Measurements from ENCODE around the gene PEX16. TPM values are rescaled to one million over a fixed set of nuclear protein-coding genes. Genes with fewer than 3 reads are reported as not detected.
A peak's percentile ranks its signal among the peaks of the same experiment; 100 is the strongest.

PEX16 gene
- total RNA-seq, 1 donor from 2014 or later: 47.1 TPM

DNA sequence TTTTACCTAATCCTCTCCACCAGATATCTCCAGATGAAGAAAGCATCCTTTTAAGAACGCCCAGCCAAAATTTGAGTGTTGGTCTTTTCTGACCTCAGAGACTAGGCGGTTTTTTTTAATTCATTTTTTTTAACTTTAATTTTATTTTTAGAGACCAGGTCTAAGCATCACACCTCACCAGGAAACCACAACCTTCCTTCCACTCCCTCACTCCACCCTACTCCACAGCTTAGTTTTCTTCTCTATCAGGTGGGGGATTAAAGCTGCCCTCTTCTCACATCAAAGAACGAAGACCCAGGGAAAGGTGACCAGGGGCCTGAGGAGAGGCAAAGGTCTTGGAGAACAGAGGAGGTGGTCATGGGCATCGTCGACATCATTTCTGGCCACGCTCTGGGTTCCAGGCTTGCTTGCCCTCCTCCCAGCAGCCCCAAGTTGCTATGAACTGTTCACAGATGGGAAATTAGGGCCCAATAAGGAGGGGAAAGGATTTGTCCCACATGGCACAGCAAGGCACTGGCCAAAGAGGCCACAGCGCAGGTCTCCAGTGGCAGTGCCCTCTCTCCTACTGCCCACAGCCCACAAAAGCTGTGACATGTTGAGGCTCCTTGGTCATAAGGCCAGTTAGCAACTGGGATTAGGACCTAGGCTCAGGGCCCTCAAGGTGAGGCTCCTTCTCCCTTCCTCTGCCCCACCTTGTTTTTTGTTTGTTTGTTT lies 1.4 kb upstream of the PEX16 start:
- no peak overlapping the region for H3K4me3 ChIP-seq (ENCODE audit: low read depth, low read length)
- H3K27me3 ChIP-seq (ENCODE audit: control insufficient read depth, insufficient read depth, low read length): no peaks in the 10 kb centered on the region
- TF ChIP-seq, protein P1, sequence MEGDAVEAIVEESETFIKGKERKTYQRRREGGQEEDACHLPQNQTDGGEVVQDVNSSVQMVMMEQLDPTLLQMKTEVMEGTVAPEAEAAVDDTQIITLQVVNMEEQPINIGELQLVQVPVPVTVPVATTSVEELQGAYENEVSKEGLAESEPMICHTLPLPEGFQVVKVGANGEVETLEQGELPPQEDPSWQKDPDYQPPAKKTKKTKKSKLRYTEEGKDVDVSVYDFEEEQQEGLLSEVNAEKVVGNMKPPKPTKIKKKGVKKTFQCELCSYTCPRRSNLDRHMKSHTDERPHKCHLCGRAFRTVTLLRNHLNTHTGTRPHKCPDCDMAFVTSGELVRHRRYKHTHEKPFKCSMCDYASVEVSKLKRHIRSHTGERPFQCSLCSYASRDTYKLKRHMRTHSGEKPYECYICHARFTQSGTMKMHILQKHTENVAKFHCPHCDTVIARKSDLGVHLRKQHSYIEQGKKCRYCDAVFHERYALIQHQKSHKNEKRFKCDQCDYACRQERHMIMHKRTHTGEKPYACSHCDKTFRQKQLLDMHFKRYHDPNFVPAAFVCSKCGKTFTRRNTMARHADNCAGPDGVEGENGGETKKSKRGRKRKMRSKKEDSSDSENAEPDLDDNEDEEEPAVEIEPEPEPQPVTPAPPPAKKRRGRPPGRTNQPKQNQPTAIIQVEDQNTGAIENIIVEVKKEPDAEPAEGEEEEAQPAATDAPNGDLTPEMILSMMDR (IDR thresholded peaks at IDR 0.05; ENCODE audit: insufficient read depth, low read length, severe bottlenecking): no peak
- FAIRE-seq: no peak
- DNase-seq (ENCODE audit: low read depth): no peak
- peaks cover 16% of the 10 kb centered on the region for H3K36me3 ChIP-seq (ENCODE audit: control insufficient read depth, insufficient read depth, low read length)

DNA sequence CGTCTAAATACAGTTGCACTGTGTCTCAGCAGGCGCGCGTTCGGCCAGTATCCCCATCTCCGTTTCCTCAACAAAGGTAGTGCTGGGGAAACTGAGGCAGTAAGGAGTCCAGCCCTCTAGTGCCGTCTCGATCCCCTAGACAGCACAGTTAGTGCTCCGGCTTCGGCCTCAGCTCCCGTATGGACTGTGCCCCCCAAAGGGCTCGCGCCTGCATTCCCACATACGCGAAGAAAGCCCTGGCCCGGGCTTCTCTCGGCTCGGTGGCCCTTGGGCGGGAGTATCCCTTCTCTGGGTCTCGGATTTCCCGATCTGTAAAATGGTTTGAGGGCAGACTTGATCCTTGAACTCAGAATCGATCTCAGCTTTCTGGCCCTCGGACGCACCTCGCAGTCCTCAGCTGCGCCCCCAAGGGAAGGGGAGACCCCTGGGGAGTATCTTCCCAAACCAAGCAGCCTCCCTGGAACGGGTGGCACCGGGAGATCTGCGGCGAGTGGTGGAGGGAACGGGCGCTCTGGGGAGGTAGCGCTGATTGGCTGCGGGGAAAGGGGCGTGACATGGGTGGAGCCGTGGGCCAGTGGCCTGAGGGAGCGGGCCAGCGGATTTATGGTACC lies 759 bp upstream of the PEX16 start:
- Histone ChIP-seq H3K36me3 (ENCODE audit: control insufficient read depth, insufficient read depth, low read length) (peaks cover 21% of the 10 kb centered on the region), H3K4me3 (ENCODE audit: low read depth, low read length) (peak overlapping the region; percentile 95), H3K27me3 (ENCODE audit: control insufficient read depth, insufficient read depth, low read length) (no peaks in the 10 kb centered on the region)
- FAIRE-seq (no peak), DNase-seq (ENCODE audit: low read depth) (peak; percentile 60)
- TF ChIP-seq, protein P1 (IDR thresholded peaks at IDR 0.05; ENCODE audit: insufficient read depth, low read length, severe bottlenecking): no peak

DNA sequence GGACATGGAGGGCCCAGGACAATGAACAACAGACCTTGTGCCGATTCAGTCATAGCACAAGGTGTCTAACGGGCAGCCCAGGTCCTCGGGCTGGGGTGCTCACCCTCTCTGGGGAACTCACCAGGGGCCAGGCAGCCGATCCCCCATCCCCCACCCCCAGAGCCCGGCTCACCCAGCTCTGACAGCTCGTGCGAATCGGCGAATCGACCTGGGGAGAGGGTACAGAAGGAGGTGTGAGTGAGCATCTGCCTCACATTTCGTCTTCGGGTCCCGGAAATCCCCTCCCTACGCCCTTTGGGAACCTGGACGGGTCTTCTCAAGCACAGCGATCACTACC lies 423 bp downstream of the PEX16 start:
- H3K27me3 ChIP-seq (ENCODE audit: control insufficient read depth, insufficient read depth, low read length): no peaks in the 10 kb centered on the region
- FAIRE-seq (no peak), DNase-seq (ENCODE audit: low read depth) (no peak)
- TF ChIP-seq, protein P1 (IDR thresholded peaks at IDR 0.05; ENCODE audit: insufficient read depth, low read length, severe bottlenecking): no peak
- peaks cover 24% of the 10 kb centered on the region for H3K36me3 ChIP-seq (ENCODE audit: control insufficient read depth, insufficient read depth, low read length)
- peak overlapping the region; percentile 95 for H3K4me3 ChIP-seq (ENCODE audit: low read depth, low read length)

DNA sequence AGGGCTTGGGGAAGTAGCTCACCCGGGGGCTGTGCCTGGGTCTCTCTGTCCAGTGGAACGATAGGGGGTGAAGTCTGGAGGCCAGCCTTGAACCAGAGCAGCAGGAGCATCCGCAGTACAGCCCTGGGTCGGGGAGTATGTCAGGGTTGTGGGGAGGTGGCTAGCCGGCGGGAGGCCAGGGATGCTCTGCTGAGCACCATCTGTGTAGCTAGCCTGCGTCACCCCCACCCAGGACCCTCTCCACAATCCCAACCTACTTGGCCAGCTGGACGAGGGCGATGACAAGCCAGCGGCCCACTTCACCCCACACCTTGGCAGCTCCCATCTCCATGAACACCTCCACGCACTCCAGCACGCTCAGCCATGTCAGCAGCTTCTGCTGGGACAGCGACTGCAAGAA lies 2.2 kb downstream of the PEX16 start:
- peaks cover 33% of the 10 kb centered on the region for H3K36me3 ChIP-seq (ENCODE audit: control insufficient read depth, insufficient read depth, low read length)
- no peak overlapping the region for H3K4me3 ChIP-seq (ENCODE audit: low read depth, low read length)
- DNase-seq (ENCODE audit: low read depth) (no peak), FAIRE-seq (no peak)
- TF ChIP-seq, protein P1 (IDR thresholded peaks at IDR 0.05; ENCODE audit: insufficient read depth, low read length, severe bottlenecking): no peak
- no peaks in the 10 kb centered on the region for H3K27me3 ChIP-seq (ENCODE audit: control insufficient read depth, insufficient read depth, low read length)

DNA sequence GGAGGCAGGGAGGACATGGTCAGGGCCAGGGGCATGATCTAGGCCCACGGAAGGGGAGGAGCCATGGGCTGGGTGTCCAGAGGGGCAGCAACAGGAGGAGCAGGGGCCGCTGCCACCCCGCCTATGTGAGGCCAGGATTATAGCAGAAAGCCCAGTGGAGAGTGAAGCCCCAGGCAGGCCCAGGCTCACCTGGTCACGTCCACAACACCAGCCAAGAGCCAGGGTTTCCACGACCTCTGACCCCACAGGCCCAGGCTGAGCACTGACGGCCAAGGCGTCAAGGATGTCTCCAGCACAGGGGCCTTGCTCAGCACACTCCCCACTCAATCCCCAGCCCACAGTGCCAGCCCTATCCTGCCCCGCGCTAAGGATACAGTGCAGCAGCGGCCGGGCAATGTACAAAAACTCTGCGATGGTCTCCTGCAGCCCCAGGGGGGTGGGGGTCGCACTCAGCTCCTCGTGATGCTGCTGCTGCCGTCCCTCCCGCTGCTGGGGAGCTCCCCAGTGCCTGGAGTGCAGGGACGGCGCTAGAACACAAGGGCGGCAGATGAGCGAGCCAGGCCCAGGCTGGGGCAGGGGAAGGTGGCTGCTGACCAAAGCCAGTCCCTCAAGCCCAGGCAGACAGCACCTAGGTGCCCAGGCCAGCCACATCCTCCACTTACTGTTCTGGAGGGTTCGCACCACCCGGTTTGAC lies 3.6 kb downstream of the PEX16 start:
- Histone ChIP-seq H3K36me3 (ENCODE audit: control insufficient read depth, insufficient read depth, low read length) (peaks cover 37% of the 10 kb centered on the region), H3K27me3 (ENCODE audit: control insufficient read depth, insufficient read depth, low read length) (no peaks in the 10 kb centered on the region), H3K4me3 (ENCODE audit: low read depth, low read length) (no peak overlapping the region)
- DNase-seq (ENCODE audit: low read depth) (no peak), FAIRE-seq (no peak)
- TF ChIP-seq, protein P1 (IDR thresholded peaks at IDR 0.05; ENCODE audit: insufficient read depth, low read length, severe bottlenecking): no peak

Measured in bronchial epithelial cell (primary cell).